ENCODE measurements around the gene DLGAP1.

DLGAP1 gene

DNA sequence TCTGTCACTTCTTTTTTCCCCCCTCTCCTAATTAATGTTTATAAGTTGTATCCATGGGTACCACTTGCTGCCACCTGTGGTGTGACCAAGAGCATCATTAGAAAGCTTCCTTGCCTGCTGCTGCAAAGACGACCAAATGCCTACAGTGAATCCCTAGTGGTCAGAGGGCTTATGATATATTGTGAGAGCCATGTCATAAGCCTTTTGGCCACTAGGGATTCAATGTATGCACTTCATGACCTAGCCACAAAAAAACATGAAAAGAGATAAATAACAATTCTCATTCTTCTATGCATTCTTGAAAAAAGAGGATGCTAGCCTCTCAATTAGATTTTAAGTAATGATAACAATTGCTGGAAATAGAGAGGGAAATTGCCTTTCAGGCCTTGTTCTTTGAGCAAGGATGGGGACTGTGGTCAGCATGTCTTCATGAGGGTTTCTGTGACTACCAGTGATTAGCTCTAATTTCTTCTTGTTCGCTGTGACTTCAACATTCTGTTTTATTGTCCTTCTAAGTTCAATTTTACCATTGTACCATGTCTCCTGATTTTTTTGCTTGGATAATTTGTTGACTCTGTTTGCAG lies 569.8 kb downstream of the DLGAP1 start:
- no peak for DNase-seq

DNA sequence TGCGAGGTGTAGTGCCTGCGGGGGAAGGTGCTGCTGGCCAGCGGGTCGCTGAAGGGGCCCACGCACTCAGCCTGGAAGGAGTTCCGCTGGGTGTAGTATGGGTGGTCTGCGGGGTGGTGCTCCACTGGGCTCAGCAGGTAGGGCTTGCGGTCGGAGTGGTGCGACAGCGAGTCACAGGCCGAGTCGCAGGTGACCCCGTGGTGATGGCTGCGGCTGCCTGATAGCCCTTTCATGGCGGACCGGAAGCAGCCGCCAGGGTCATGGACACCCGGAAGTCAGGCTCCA lies 575.3 kb downstream of the DLGAP1 start:
- no peak for DNase-seq

DNA sequence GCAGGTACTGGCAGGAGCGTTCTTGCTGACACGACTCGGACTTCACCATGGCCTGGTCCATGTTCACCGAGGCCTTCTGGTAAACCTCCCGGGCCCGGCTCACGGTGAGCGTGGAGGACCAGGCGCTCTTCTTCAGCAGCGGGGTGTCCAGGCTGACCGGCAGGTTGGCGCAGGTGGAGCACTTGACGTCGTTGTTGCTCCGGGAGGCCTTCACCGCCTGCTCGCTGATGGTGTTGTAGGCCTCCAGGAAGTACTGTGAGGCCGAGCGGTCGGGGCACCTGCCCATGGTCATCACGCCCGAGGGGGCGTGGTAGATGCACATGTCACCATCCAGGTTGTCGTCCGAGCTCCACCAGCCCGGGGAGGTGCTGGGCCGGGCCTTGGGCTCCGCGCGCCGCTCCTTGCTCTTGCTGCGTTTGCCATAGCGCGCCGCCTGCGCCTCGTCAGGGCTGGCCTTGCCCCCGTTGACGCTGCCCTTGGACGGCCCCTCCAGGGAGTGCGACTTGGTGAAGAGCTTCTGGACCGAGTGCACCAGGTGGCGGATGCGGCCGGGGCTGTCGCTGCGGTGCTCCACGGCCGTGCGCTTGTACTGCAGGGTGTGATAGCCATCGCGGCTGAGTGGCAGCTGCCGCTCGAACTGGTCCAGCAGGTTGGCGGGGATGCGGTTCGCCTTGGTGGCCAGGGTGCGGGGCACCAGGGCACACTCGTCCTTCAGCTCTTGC lies 575.8 kb downstream of the DLGAP1 start:
- DNase-seq: no peak

DNA sequence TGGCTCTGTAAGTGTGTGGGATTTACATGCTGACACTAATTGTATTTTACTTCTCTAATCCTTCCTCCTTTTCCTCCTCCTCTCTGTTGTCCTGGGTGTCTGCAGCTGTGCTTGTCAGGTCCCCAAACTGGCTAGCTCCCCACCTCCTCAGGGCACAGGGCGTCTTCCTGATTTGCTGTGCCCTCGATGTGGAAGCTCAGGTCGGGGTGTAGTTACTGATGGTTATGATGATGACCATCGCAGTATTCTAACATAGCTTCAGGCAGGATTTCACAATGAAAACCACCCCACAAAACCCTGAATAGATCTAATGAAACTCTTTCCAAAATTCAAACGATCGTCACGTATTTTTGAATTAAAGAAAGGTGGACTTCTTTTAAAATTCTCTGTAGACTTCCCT lies 576.7 kb downstream of the DLGAP1 start:
- no peak for DNase-seq

DNA sequence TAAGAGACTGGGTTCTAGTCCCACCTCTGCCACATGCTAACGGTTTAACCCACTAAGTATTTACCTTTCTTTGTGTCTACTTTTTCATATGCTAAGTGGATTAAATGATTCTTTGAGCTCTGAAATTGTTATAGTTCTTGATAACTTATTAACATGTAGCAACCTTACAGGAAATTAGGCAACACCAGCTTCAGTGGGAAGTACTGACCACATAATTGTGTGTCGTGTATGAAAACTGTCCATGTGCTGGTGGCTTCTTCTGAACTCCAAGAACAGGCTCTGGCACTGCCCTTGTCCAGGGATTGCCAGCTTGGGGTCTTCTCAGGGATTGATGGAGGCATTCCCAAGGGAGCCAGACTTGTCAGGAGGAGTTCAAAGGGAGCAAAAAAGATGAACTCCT lies 577.4 kb downstream of the DLGAP1 start:
- no peak for DNase-seq

DNA sequence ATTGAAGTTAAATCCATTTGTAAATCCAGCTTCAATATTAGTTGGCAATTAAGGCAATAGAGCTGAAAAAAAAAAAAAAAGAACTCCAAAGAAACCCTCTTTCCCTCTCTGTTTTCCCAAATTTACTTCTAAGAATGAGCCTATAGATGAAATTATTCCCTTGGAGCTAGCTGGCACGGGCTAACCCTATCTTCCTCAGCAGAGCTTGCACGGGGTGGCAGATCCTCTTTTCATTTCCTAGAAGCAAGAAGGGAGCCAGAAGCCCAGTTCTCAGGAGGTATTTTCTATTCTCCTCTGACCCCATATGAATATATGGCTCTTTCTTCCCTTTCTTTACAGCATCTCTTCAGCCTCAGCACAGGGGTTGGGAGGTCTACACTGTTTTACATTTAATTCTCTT lies 579.1 kb downstream of the DLGAP1 start:
- DNase-seq: no peak

DNA sequence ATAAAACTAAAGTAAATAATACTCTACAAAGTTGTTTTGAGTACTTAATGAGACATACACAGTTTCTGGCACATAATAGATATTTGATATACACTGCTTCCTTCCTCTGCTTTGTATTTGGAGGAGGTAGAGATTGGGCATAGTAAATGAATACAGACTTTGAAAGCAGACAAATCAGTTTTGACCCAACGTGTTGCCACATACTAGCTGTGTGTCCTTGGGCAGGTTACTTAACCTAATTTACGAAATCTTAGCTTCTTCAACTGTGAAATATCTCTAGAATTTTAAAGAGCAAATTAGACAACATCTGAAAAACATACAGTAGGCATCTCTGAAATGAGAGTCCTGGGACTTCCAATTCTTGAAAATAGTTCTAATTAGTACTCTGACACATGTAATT lies 579.7 kb downstream of the DLGAP1 start:
- DNase-seq: no peak

DNA sequence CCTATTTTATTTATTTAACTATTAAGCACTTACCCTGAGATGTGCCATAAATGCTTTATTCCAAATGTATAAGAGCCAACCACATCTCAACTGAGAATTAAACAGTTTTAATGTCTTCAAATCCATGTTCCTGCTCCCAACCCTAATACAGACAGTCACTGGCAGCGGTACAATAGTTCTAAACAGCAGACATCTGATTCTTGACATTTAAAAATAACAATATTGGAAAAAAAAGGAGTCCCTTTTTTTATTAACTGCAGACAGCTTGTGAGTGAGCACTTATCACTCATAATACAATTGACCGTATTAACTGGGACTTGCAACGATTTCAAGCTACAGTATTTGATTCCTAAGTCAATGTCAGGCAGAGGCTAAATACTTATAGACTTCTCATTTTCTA lies 580.5 kb downstream of the DLGAP1 start:
- no peak for DNase-seq

DNA sequence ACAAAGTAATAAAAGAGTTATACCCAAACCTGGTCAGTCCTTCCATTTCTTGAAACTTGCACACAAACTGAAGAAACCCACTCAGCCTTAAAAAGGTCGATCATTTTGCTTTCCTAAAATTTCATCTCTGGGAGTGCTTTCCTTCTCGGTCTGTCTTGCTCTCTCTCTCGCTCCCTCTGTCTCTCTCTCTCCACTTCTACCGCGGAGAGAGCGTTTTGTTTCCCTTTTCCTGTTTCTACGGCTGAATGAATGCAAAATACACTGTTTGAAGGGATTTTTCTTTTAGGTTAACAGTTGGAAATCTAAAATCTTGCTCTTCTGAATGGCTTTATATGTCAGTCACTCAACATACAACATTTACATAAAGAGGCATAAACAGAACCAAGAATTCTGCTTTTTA lies 581.0 kb downstream of the DLGAP1 start:
- DNase-seq: no peak

DNA sequence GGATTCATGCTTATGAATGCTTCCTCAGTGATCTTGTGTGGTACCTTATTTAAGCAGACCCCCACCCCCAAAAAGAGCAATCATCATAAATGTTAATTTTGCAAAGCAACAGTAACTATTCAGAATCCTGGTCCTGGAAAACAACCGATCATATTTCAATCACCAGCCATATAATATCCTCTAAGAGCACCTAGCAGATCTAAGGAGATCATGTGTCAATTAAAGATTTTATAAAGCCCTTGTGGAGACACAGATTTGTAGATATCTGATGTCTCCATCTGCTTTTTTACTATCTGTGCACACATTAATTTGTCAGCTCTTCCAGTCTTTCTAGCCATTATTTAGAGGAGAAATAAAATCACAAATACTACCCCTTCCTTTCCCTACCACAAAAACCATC lies 581.4 kb downstream of the DLGAP1 start:
- DNase-seq: no peak

DNA sequence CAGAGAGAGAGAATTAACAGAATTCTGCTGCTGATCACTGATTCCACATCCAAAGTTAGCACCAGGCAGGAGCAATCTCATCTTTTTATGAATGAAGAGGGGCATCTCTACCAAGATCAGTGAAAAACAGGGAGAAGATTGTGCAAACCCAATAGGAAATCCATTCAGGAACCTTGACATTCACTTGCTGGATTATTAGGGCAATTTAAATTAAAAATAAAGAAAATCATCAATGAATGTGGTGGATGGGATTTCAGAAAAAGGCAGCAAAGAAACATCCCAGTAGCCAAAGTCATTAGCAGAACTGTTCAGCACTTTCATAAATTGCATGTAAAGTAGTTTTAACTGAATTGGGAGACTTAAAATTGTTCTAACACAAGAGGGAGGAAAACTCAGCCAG lies 581.9 kb downstream of the DLGAP1 start:
- DNase-seq: no peak

DNA sequence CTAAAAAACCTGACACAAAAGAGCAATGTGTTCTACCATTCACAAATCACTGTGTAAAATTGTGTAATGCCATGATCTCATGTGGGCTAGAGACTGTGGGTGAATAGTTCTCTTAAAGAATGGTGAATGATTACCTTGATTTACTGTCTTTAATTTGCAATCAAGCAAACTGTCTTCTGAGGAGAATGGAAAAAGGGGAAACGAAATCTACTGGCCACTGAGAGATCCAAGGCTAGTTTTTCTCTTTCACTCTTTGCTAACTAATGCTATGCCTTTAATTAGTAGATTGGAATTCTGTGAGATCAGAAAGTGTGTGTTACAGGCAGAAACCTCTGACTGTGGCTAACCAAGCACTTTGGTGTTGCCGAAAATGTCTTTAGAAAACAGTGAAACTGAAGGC lies 582.5 kb downstream of the DLGAP1 start:
- no peak for DNase-seq

DNA sequence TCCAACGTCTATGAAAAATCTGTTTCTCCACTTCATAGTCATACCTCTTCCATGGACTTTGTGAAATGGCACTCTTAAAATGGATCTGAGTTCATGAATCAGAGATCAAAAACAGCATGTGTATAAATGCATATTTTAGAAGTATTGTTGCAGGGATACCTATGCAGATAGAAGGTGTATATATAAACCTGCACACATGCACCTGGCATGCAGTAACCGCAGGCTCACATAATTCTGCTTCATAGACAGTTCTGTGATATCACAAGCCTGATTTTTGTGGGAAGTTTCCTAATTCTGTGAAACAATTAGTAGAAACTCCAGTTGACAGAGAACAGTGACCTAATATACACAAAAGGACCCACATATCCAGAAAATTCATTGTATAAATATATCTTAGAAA lies 583.4 kb downstream of the DLGAP1 start:
- no peak for DNase-seq

DNA sequence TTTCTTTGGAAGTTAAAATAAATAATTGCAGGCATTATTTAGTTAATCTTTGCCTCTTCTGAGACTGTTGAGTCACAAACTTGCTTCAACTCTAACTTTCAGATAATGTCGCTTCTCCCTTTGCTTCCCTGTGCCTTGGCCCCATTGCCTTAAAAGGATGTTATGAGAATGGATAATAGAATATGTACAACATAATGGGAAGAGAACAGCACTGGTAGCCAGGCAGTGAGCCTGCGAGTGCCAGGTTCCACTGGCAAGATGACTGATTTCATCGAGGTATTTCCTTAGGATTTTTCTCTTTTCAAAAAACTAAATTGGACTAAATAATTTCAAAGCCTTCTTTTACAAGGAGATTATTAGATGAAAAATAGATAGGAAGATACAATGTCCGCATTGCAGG lies 584.2 kb downstream of the DLGAP1 start:
- no peak for DNase-seq

DNA sequence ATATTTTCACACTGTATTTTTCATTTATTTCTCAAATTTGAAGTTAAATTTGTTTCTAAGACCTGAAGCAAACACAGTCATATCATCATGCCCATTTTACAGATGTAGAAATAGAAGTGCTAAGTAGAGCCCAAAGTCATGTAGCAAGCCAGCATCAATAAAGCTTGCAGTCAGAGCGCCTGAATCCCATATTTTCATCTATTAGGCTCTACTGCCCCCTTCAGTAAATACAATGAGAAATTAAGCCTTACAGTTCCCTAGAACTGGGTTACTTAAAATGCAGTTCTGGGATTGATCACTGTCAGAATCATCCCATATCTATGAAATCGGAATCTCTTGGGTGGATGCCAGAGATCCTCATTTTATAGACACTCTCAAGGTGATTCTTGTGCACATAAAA lies 585.3 kb downstream of the DLGAP1 start:
- no peak for DNase-seq

DNA sequence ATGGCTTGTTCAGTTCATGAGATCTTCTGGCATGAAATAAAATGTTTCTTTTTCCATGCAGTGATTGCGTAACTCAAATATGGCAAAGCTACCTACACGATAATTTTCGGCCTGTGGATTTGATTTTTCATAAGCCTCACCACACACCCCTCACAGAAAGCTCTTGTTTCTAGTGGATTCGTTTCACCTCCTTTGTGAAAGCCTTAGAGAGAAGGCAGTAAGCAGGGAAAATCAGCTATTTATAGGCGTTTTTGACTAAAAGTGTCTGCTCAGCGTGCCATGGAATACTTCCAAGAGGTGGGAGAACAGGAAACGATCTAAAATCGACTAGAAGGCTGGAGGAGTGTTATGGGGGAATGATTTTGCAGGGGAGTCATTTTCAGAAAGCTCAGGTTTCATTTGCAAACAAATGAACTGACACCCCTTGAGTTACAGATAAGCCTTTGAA lies 587.2 kb downstream of the DLGAP1 start:
- DNase-seq: no peak

DNA sequence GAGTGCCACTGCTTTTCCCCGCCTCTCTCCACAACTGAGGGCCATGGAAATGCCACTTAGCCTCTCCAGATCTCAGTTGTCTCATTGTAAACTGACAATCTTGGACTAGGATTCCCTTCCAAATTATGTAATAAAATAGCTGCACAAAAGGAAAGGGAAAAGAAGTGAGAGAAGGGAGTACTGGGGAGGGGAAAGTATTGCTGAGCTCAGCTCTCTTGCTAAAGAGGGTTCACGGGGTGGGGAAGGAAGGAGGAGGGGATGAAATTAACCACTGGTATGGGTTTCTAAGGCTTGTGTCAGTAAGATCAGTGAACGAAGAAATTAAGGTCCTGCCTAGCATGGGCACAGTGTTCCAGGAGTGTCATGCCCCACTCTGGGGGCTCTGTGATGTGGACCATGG lies 587.9 kb downstream of the DLGAP1 start:
- DNase-seq: no peak

DNA sequence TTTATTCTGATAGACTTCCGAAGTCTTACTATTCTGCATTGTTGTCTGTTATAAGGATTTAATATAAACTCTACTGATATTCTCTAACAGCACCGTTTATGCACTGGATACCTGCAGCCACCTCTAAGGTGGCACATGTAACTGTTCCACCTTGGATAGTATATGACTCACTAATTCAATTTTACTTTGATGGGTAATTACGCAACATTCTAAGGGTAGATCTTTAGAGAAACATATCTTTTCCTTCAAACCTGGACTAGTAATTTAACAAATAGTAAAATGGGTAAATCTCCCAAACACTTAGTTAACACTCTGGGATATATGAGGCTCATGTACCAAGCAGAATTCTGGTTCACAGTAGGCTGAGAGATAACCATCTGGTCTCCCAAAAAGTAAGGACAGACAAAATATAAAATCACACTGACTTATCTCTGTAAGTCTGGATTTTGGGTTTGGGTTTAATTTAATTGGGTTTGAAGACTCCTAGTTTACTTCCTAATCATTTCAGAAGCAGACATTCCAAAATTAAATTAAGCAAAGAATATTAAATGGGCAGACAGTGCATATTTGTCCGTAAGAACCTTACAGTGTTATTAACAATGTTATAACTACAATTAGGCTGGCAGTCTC lies 590.3 kb downstream of the DLGAP1 start:
- DNase-seq: no peak

DNA sequence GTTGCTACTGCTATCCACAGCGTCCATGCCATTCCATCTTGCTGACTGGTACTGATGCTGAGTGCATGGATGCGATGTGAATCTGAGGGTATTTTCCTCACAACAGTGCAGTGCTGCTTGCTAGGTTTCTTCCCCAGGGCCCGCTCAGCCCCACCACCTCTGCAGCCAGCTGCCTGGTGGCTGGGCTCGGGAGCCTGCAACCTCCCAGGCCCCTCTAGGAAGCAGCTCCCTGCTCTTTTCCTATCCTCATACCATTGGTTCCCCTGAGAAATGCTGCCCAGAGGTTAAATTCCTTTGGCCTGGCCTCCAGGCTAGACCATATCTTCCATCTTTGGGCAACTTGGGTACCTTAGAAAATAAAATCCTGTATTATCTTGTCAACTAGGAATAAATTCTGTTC lies 591.5 kb downstream of the DLGAP1 start:
- DNase-seq: no peak

DNA sequence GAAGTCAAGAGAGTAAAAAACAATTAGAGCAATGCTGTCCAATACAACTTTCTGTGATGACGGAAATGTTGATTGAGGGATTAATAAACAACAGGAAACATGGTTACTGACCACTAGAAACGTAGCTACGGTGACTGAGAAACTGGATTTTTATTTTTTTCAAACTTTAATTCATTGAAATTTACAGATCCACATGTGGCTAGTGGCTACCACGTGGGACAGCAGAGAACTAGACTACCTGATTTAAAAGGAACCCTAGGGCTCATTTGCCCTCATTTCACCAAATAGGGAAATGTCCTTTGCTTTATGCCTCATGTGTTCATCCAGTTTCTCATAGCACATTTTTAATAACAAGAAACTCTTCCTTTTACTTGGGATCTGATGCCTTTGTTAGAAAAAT lies 592.1 kb downstream of the DLGAP1 start:
- DNase-seq: no peak

DNA sequence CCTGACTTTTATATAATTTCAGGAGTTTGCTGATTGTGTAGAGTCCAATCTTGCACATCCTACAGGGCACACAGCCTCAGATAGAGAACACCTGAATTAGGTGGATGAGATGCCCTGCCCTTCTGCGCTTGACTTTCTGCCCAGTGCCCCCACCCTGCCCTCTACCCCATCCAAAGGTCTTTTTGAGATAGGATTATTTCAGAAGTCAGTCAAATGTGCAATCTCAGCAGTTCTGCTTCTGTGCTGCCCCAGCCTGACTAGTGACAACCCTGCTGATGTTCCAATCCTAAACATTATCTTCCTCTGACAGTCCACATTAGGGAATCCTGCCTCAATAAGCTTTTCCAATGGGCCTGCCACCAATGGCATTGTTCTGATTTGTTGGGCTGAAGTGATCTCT lies 593.6 kb downstream of the DLGAP1 start:
- no peak for DNase-seq

DNA sequence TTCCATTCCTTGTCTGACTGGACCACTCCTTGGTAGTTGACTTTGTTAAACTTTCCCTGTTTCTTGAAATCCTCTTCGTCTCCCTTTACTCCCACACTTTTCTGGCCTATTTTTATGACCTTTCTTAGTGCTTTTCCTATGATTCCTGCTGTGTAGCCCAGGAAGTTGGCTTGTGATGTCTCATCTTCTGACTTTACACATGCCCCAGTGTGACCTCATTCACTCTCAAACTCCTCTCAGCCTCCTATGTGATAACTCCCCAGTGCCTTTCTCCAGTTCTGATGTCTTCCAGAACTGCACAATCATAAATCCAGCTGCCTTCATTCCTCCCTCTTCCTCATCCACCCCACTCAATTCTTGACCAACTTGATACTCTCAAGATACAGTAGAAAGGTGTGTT lies 597.6 kb downstream of the DLGAP1 start:
- DNase-seq: no peak

DNA sequence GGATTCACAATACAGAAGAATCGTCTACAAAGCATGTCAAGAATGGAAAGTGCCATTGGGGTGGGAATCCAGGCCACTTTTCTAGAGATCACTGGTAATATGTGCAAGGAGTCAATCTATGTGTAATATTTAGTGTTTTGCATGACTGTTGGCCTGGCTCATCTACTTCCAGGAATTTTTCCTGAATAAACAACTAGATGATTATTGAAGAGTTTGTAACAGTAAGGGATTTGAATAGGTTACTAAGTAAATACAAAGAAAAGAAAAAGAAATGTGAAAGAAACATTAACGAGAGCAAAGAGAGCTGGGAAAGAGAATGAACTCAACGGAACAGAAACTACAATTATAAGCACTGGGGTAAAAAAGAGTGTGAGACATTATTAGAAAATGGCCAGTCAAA lies 599.1 kb downstream of the DLGAP1 start:
- no peak for DNase-seq

DNA sequence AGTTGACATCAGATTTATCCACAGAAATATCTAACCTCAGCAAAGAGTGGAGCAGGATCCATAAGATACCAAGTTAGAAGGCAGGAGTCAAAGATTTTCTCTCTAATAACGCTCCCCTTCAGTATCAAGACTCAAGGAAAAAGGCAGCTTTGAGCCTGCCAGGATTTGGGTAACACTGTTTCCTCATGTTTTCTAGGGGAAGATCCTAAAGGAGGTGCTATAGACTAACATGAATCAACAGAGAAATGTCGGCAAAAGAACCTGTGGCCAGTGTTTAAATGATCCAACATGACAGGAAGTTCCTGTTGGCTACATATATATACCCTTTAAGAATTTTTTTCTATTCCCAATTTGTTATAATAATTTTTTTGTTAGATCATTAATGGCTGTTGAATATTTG lies 602.8 kb downstream of the DLGAP1 start:
- no peak for DNase-seq

DNA sequence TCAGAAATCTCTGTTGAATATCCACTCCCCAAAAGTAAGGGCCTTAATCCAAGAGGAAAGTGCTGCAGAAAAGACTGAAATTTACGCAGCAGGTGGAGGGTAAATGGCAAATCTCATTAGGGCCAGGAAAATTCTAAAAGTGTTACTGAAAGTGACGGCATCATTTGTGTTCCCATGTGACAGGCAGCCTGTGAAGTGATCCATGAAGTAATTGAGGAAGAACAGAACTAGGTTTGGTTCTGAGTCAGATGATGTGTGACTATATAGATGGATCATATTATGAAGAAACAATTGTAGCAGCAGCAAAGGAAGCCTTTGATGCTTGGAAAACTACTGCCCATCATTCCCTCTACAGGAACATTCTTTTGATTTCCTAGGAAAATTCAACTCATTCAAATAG lies 603.9 kb downstream of the DLGAP1 start:
- DNase-seq: no peak

All from NCI-H510A (cell line).